Fibroblast of skin of scalp (primary cell): Measurements from ENCODE around the gene GRID1. TPM values are rescaled to one million over a fixed set of nuclear protein-coding genes. Genes with fewer than 3 reads are reported as not detected.

Experiments
- DNase-seq: peaks from one replicate; pipeline ENCODE4 v3.0.0-alpha.2; 2013
- polyA plus RNA-seq, 2 experiments: library from polyadenylated mRNA; unstranded; fragments of 120-200 nt; gene quantifications; one replicate each; pipeline ENCODE4 v1.2.1, GENCODE V29; 2013; ENCODE audit not compliant: insufficient read length in 2 of 2

Gene GRID1
- 0.22 TPM for polyA plus RNA-seq (2013, experiment 1 of 2; ENCODE audit: insufficient read length)
- 0.47 TPM for polyA plus RNA-seq (2013, experiment 2 of 2; ENCODE audit: insufficient read length)

DNA sequence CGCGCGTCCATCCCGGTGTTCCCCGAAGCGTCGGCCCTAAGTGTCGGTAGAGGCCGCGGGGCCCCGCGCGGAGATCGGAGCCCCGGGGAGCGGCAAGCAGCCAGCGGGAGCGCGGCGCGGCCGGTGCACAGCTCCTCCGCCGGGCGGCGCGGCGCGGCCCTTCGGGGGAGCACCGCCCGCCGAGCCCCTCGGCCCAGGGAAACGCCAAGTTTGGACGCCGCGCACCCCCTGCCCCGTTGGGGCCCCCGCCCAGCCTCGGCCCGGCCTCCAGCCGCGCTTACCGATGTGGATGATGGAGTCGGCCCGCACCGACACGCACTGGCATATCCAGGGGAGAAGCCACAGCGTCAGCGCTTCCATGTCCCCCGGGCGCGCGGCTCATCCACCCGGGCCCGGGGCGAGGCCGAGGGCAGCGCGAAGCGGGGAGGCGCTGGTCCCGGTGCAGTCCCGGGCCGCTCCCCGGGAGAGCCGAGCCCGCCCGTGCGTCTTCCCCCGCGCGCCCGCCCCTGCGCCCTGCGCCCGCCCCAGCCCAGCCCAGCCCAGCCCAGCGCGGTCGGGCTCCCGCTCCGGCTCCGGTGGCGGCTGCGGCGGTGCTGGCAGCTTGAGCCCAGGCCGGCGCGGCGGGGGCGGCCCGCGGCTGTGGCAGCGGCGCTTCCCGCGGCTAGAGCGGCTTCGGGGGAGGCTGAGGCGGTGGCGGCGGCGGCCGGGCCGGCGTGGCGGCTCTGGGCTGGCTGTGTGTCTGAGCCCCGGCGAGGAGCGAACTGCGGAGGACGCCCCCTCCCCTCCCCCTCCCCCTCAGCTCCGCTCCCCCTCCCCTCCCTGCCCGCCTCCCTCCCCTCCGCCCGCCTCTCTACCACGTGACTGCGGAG lies at the start of gene GRID1:
TSS of gene GRID1 (minus strand) at position 763 of the 869 bp plus-strand sequence.
- peak; percentile 16 for DNase-seq

- DNase-seq, result no peak
Measured at GRCh38 chr10:86415583-86415982, 49.0 kb upstream of the GRID1 start.

DNA sequence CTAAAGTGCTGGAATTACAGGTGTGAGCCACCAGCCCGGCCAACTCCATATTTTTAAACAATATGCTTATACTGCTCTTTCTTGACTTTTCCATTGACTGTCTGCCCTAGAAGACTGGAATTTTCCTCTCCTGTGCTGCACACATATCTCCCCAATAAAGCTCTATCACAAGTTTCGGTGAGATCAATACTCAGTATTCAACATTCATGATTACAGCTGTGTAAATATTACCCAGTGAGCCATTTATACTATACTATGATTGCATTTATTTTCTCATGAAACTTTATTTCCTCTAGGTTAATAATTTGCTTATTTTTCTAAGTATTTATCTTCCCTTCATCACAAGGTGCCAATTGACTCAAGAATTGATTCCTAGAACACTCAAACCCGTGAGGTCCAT lies 48.5 kb upstream of the GRID1 start:
- no peak for DNase-seq

- DNase-seq, result peak; percentile 32
Measured at GRCh38 chr10:86413046-86413728, 46.6 kb upstream of the GRID1 start.

DNA sequence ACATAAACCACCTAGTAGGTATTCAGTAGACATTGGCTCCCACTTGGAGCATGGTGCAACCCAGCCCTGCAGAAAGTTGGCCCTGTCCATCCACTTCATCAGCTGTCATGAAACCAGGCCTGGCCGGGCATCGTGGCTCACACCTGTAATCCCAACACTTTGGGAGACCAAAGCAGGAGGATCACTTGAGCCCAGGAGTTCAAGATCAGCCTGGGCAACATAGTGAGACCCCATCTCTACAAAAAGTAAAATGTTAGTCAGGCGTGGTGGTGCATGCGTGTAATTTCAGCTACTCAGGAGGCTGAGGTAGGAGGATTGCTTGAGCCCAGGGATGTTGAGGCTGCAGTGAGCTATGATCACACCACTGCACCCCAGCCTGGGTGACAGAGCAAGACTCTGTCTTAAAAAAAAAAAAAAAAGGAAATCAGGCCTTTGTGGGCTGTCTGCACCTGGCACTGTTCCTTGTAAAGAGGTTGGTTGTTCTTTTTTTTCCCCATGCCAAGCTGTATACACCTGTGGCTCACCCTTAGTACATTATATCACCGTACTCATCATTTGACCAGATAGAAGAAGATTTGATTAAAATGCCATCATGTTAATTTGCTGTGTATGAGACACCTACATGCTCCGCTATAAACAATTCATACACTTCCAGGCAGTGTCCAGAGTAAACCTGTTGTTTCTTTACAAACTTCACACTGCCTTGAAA lies 45.4 kb upstream of the GRID1 start:
- no peak for DNase-seq

DNA sequence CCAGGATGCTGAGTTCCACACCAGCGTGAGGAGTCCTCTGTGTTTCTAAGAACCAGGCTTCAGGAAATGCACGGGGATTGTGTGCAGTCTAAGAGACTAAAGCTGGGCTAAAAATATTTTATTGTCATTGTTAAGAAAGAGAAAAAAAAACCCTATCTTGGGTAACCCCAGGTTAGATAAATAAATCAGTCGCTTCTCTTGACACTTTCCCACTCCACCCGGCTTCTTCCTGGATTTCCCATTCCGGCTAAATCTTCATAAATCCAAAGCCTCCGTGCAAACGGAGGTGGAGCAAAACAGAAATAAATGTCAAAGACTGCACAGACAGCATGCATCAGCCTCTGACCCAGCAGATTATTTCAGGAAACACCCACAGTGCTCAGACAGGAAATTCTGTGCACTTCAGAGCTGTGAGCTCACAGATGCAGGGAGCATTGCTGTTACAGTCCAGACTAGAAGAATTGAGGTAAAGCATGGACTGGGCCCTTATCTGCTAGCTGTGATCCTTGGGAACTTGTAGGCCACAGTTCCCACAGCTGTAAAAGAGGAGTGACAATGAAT lies 44.8 kb upstream of the GRID1 start:
- peak; percentile 74 for DNase-seq

DNA sequence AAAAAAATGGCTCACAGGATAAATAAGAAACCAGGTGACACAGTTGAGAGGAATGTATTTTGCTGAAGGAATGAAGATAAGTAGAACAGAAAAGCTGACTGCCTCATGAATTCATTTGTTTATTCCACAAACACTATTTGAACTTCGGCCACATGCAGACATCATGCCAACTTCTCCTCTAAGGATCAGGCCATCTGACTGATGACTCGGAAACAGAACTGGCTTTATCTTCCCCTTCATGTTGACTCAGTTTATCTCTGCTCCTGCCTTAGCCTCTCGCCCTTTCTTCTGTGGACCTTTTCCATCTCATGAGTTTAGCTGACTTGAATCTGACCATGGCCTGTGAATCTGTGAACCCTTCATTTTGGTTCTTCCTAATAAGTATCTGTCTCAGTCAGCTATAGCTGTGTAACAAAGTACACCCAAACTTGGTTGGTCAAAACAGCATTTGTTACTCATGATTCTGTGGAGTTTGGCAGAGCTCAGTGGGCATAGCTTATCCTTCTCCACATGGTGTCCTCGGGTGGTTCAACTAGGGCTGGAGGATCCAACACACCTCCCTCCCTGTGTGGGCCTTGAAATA lies 44.0 kb upstream of the GRID1 start:
- DNase-seq, result peak; percentile 61

- DNase-seq, result no peak
Measured at GRCh38 chr10:86409183-86409582, 42.6 kb upstream of the GRID1 start.

GRCh38 chr10:86403183-86403797 lies 36.7 kb upstream of the GRID1 start:
- no peak for DNase-seq

- peak; percentile 31 for DNase-seq
Measured at GRCh38 chr10:86402283-86402941, 35.8 kb upstream of the GRID1 start.

GRCh38 chr10:86401588-86402282 lies 35.1 kb upstream of the GRID1 start:
- DNase-seq, result no peak

DNA sequence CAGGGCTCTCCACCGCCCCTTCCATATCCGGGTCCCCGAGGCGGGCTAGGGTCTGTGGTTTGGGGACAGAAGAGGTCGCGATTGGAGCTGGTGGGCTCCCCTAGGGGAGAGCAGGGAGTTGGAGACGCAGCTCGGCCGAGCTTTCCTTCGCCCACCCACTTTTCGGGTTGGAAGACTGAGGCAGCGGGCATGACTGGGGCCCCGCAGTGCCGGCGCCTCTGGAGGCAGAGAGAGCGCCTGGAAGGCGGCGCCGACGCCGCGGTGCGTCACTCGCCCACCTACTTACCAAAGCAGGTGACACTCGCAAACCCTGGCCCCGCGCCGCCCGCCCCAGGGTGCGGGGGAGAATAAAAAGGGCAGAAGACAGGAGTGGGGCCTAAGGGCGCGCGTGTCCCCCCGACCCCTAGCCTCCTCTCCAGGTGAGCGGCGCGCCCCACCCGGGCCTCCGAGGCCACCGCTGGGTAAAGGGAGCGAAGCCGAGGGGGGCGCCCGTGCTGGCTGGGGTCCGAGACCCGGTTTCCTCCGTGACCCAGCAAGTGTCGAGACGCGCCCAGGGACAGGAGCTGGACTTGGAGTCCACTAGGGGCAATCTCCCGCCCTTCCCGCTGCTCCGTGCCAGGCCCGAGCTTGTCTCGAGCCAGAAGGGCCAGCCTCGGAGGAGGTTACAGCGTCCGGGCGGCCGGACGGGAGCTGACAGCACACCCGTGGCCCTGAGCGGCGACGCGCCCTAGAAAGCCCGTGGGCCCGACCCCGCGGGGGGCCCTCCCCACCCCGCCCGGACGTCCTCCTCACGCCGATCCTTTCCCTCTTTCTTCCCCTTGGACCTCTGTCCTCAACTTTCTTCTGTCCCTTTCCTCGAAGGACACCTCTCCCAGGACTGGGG lies 34.4 kb upstream of the GRID1 start:
- peak; percentile 23 for DNase-seq

GRCh38 chr10:86399879-86400704 lies 33.5 kb upstream of the GRID1 start:
- peak; percentile 95 for DNase-seq

DNA sequence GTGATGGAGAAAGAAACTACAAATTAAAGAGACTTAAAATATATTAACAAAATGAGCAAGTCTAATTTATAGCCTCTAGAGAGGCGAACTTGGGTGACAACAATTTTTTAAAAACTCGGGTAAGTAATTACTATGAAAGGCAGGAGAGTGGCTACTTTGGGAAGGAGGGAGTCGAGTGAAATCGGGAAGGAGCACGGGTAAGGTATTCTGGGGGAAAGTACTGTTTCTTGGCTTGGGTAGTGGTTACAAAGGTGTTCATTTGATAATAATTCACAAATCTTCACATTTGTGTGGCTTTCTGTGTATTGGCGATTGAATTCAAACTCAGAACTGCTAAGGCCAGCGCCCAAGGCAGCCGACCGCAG lies 32.9 kb upstream of the GRID1 start:
- no peak for DNase-seq

DNA sequence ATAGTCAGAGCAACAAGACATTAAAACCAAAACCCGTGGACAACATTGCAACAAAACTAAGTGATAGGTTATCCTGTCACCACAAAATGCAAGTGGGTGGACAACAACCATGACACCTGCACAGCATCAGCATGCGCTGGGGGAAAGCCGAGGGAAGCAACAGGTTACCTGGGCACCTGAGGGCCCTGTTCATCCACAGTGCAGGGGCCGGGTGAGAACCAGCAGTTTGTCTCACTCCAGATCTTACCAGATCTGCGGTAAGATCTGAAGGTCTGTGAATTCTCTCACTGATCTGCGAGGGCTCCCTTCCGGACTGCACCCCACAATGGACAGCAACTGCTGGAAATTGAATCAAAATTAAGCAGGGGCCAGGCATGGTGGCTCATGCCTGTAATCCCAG lies 30.5 kb upstream of the GRID1 start:
- no peak for DNase-seq

- DNase-seq, result no peak
Measured at GRCh38 chr10:86393862-86394455, 27.4 kb upstream of the GRID1 start.

- DNase-seq, result no peak
Measured at GRCh38 chr10:86393362-86393761, 26.8 kb upstream of the GRID1 start.

- DNase-seq, result no peak
Measured at GRCh38 chr10:86392723-86393094, 26.1 kb upstream of the GRID1 start.
